Nephron (organoid): ENCODE results near the gene POLE.

Experiments used
- H3K27ac Mint-ChIP-seq, 3 experiments: 2 replicates each; pipeline ENCODE4 v1.8.0; 2020; ENCODE audit warnings: mixed read lengths in 3 of 3, mild to moderate bottlenecking in 2 of 3, moderate library complexity in 1 of 3
- H3K27me3 Mint-ChIP-seq: 2 replicates; pipeline ENCODE4 v1.8.0; 2021; ENCODE audit warnings: low read depth, mild to moderate bottlenecking, moderate library complexity, mixed read lengths
- H3K36me3 Mint-ChIP-seq: 2 replicates; pipeline ENCODE4 v1.8.0; 2020; ENCODE audit warnings: low read depth, mixed read lengths
- H3K4me1 Mint-ChIP-seq: 2 replicates; pipeline ENCODE4 v1.8.0; 2020; ENCODE audit warnings: mixed read lengths
- H3K4me3 Mint-ChIP-seq, 3 experiments: 2 replicates each; pipeline ENCODE4 v1.8.0; 2020; ENCODE audit warnings: mild to moderate bottlenecking in 3 of 3, mixed read lengths in 3 of 3, moderate library complexity in 2 of 3
- H3K9me3 Mint-ChIP-seq: 2 replicates; pipeline ENCODE4 v1.8.0; 2020; ENCODE audit warnings: mixed read lengths
- CTCF ChIP-seq, 3 experiments: fragments of 200-600 bp; sonication (generic); IDR thresholded peaks; one replicate each; pipeline ENCODE4 v1.5.0; 2021; ENCODE audit warnings: antibody characterized with exemption in 3 of 3; ENCODE audit not compliant: unreplicated experiment in 3 of 3

The POLE gene

GRCh38 chr12:132606927-132607326, 80.2 kb downstream of the POLE start:
- peak overlapping the region in 1 of 3 experiments; percentile 33 for H3K4me3 Mint-ChIP-seq
- H3K27me3 Mint-ChIP-seq: peaks cover 39% of the 10 kb centered on the region
- no peak for TF ChIP-seq CTCF (IDR thresholded peaks at IDR 0.05; ENCODE audit: unreplicated experiment in 3 of 3)
- H3K36me3 Mint-ChIP-seq: no peaks in the 10 kb centered on the region
- peak overlapping the region; percentile 22 to 42 (median 33) for H3K27ac Mint-ChIP-seq
- no peaks in the 10 kb centered on the region for H3K9me3 Mint-ChIP-seq
- H3K4me1 Mint-ChIP-seq: peaks cover 41% of the 10 kb centered on the region

- H3K27me3 Mint-ChIP-seq: peaks cover 39% of the 10 kb centered on the region
- H3K27ac Mint-ChIP-seq: peak overlapping the region in 2 of 3 experiments; percentile 2 to 33
- TF ChIP-seq CTCF (IDR thresholded peaks at IDR 0.05; ENCODE audit: unreplicated experiment in 3 of 3): no peak
- peaks cover 42% of the 10 kb centered on the region for H3K4me1 Mint-ChIP-seq
- no peaks in the 10 kb centered on the region for H3K9me3 Mint-ChIP-seq
- peak overlapping the region in 2 of 3 experiments; percentile 58 to 59 for H3K4me3 Mint-ChIP-seq
- H3K36me3 Mint-ChIP-seq: no peaks in the 10 kb centered on the region
These were observed 80.7 kb downstream of the POLE start for GRCh38 chr12:132606466-132606865.

GRCh38 chr12:132605892-132606291, 81.2 kb downstream of the POLE start:
- Mint-ChIP-seq H3K4me3 (no peak overlapping the region), H3K36me3 (no peaks in the 10 kb centered on the region), H3K9me3 (no peaks in the 10 kb centered on the region), H3K4me1 (peaks cover 42% of the 10 kb centered on the region), H3K27me3 (peaks cover 39% of the 10 kb centered on the region), H3K27ac (peak overlapping the region in 1 of 3 experiments; percentile 33)
- no peak for TF ChIP-seq CTCF (IDR thresholded peaks at IDR 0.05; ENCODE audit: unreplicated experiment in 3 of 3)

GRCh38 chr12:132604668-132605441, 82.3 kb downstream of the POLE start:
- Mint-ChIP-seq H3K9me3 (no peaks in the 10 kb centered on the region), H3K4me1 (peaks cover 43% of the 10 kb centered on the region), H3K27me3 (peaks cover 33% of the 10 kb centered on the region), H3K27ac (peak overlapping the region; percentile 37 to 55 (median 40)), H3K4me3 (peak overlapping the region in 2 of 3 experiments; percentile 49 to 61), H3K36me3 (no peaks in the 10 kb centered on the region)
- no peak for TF ChIP-seq CTCF (IDR thresholded peaks at IDR 0.05; ENCODE audit: unreplicated experiment in 3 of 3)

GRCh38 chr12:132604151-132604618, 83.0 kb downstream of the POLE start:
- Mint-ChIP-seq H3K27ac (peak overlapping the region; percentile 37 to 49 (median 40)), H3K36me3 (no peaks in the 10 kb centered on the region), H3K4me1 (peaks cover 43% of the 10 kb centered on the region), H3K9me3 (no peaks in the 10 kb centered on the region), H3K4me3 (peak overlapping the region in 2 of 3 experiments; percentile 19 to 53), H3K27me3 (peaks cover 33% of the 10 kb centered on the region)
- no peak for TF ChIP-seq CTCF (IDR thresholded peaks at IDR 0.05; ENCODE audit: unreplicated experiment in 3 of 3)
